ENCODE data around the gene TUBB3.
A peak's percentile ranks its signal among the peaks of the same experiment; 100 is the strongest.
"Not testable (repeated sequence)": the region's sequence is repeated elsewhere in the genome, so short reads cannot be mapped to it uniquely, and the experiment has no call there.

The TUBB3 gene
- total RNA-seq, result 0.61 to 3.1 reads per million in 2 donors

DNA sequence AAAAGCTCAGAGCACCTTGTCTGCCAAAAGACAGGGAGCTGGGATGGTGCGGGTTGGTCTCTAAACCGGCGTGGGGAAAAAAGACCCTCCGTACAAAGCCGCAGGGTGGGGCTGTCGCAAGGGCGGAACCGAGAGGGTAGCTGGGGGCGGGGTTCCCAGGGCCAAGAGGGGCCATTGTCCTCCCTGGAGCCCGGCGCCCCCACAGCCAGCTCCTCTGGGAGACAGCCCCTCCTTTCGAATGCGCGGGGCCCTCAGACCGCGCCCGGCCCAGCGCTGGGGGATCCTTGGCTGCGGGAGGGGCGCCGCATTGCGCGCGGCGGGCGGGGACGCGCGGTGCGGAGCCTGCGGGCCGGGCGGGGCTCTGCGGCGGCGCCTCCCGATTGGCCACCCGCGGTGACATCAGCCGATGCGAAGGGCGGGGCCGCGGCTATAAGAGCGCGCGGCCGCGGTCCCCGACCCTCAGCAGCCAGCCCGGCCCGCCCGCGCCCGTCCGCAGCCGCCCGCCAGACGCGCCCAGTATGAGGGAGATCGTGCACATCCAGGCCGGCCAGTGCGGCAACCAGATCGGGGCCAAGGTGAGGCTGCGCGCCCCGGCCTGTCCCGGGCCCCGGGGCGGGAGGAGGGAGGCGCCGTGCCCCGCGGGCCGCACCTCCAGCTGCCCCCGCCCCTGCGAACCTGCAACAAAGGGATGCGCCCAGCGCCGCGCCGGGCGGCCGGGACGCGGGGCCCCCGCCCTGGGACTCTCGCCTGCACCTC lies at the start of gene TUBB3:
TUBB3 (plus strand) TSS at position 459 of the 756 bp plus-strand sequence; CDS start at position 519, 60 bp downstream.
- DNase-seq, result peak in 2 of 5 experiments; percentile 27 to 66

- peak; percentile 93 to 96 (median 94) for DNase-seq
Measured at GRCh38 chr16:89873972-89874689, 49.0 kb upstream of the TUBB3 start.

DNA sequence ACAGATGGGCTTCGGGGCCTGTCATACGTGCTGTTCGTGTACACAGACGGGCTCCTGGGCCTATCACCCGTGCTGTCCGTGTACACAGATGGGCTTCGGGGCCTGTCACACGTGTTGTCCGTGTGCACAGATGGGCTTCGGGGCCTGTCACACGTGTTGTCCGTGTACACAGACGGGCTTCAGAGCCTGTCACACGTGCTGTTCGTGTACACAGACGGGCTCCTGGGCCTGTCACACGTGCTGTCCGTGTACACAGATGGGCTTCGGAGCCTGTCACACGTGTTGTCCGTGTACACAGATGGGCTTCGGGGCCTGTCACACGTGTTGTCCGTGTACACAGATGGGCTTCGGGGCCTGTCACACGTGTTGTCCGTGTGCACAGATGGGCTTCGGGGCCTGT lies 44.0 kb upstream of the TUBB3 start:
- DNase-seq, result not testable (repeated sequence)

GRCh38 chr16:89880477-89881367 lies 42.4 kb upstream of the TUBB3 start:
- no peak for DNase-seq

DNA sequence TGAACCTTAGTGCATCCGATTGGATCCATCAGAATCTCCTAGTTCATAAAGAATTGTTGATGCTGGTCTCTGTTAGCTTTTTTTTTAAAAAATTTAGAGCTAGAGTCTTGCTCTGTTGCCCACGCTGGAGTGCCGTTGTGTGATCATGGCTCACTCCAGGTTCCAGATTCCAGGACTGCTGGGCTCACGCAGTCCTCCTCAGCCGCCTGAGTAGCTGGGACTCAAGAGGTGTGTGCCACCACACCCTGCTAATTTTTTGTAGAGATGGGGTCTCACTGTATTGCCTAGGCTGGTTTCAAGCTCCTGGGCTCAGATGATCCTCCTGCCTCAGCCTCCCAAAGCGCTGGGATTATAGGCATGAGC lies 41.8 kb upstream of the TUBB3 start:
- no peak for DNase-seq

- DNase-seq, result no peak
Measured at GRCh38 chr16:89883346-89884040, 39.6 kb upstream of the TUBB3 start.

- DNase-seq, result no peak
Measured at GRCh38 chr16:89884041-89884421, 39.1 kb upstream of the TUBB3 start.

DNA sequence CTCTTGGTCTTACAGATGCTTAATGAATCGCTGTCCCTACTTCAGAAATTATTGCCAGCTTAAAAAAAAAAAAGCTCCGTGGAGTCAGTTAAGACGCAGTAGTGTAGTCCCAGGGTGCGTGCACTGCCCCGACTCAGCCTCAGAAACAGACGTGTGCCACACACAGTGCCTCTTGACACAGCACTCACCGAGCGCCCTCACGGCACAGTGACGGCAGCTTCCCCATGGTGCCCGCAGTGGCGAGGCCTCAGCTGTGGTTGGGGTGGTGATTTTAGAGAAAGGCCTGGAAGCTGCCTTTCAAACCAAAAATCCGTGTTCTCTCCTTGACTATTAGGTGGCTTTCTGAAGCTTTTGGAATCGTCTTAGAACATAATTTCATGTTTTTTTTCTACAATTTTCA lies 35.9 kb upstream of the TUBB3 start:
- DNase-seq, result no peak

DNA sequence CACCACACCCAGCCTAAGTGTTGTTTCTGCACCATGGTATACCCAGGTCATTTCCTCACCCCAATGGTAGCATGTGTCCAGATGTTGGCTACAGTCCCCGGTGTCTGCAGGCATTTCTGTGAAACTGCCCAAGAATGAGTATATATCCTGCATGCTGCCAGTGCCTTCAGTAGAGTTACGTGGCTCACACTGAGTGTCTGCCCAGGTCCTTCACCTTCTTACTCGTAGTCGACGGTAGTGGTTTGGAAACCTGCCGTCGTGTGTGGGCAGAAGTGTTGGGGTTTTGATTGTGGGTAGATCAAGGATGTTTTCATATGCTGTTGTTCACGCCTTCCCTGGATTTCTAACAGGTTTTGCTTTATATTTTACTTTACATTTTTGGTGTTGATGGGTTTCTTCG lies 32.9 kb upstream of the TUBB3 start:
- DNase-seq, result peak in 2 of 5 experiments; percentile 17 to 75

DNA sequence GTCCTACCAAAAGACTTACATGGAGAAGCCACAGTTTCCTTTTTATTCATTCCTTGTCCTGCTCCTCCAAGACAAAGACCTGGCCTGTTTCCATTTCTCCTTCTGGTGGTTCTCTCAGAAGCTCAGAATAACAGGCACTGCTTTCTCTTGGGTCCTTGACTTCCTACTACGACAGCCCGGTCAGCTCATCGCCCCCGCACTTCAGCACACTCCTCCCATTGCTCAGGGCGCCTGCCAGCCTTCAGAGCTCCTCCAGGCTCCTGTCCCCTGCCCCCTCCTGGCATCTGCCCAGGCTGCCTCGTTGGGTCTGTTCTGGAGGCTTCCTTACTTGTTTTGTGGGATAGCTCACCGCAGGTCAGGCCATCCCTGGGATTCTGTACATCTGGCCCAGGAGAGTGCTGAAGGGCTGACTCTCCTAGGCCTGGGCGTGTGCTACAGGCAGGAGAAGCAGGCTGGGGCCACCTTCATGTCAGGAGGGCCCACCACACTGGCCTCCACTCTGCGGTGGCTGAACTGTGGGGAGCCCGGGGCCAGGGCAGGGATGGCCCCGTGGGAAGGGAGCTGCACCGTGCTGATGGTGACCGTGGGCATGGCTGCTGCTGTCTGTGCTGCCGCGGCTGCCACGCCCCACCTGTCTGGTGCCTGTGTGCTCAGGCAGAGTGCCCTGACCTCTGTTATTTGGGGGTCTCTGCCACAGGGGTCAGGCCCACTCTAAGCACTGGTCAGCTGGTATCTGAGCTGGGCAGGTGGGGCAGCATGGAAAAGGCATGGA lies 32.1 kb upstream of the TUBB3 start:
- DNase-seq, result no peak

GRCh38 chr16:89892055-89892630 lies 31.0 kb upstream of the TUBB3 start:
- DNase-seq, result no peak

DNA sequence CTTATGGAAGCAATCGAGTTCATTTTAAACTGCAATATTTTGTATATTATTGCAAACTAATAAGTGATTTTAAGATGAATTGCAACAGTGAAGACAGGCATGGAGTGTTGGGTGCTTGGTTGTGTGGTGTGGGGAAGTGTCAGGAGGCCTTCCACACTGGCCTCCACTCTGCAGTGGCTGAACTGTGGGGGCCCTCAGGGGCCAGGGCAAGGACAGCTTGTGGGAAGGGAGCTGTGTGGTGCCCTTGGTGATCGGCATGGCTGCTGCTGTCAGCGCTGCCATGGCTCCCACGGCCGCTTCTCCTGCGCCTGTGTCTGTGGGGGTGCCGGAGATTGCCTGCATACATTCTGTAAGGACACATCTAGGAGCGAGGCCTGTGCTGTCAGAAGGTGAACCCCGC lies 30.5 kb upstream of the TUBB3 start:
- no peak for DNase-seq

- no peak for DNase-seq
Measured at GRCh38 chr16:89893642-89894548, 29.2 kb upstream of the TUBB3 start.

GRCh38 chr16:89895482-89896250 lies 27.5 kb upstream of the TUBB3 start:
- DNase-seq, result no peak

DNA sequence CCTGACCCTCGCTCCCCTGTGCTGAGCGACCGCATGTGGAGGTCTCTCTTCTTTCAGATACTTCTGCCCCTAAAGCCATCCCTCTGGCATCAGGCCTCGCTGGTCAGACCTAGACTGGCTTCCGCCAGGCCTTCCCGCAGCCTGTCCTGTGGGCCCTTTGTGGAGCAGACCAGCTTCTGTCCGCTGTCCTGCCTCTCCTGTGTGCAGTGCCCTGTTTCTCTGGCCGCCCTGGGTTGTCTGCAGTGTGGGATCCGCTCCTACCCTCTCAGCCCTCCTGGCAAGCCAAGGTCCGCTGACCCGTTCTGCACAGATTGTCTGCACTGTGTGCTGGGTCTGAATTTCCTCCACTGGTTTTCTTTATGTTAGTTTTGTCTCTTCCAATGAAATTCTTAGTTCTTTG lies 25.9 kb upstream of the TUBB3 start:
- DNase-seq, result no peak

DNA sequence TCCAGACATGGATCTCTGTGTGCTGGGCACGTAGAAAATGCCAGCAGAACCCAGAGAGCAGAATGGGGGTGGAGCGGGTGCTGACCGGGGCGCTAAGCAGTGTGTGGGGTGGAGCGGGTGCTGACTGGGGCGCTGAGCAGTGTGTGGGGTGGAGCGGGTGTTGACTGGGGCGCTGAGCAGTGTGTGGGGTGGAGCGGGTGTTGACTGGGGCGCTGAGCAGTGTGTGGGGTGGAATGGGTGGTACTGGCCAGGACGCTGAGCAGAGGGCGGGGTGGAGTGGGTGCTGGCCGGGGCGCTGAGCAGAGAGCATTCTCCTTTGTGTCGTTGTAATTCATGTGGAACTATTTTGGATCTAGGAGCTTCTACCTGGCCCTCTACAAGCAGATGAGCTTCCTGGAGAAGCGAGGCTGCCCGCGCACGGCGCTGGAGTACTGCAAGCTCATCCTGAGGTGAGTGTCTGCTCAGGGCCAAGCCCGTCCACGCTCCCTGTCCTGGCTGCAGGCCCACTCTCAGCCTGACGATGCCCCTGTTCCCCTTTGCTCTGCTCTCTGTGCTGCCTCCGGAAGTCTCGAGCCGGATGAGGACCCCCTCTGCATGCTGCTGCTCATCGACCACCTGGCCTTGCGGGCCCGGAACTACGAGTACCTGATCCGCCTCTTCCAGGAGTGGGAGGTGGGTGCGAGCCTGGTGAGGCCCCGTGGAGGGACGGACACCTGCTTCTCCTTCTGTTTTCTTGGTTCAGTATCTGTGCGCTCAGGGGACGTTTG lies 24.8 kb upstream of the TUBB3 start:
- no peak for DNase-seq

DNA sequence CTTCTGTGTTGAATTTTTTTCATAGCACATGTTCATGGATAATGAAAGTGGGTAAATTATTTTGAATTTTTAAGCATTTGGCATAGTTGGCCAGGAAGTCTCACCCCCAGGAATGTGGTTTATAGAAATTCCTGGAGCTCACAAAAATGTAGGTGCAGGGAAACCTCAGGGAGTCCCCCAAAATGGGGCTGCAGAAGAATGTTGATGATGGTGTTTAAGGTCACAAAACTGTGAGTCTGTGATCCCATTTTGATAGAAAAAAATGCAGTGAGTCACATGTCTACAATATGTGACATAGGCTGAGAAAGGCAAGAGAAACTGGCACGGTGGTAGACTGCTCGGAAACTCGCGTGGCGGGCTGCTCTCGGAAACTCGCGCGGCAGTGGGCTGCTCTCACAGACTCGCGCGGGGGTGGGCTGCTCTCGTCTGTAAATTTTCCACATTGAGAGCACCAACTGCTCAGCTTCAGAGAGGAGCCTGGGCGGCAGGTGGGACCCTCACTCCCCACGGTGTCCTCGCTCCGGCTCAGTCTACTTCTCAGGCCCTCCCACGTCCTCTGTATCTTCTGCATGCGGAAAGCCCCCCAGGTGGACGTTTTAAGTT lies 23.2 kb upstream of the TUBB3 start:
- DNase-seq, result no peak

DNA sequence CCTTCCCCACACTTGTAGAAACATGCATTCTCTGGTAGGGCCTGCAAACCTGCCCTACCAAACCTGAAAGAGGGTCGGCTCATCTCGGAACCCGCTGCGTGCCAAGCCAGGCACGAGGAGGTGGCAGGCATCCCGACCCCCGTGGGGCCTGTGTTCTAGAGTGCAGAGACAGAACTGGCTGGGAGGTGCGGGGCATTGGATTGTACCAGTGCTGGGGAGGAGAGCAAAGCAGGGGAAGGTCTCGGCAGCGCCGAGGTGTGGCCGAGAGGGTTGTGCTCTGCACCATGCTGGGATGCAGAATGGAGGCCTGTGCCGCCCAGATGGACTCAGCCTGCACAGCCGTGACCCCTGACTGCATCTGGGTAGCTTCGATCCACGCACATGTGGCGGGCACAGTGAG lies 22.3 kb upstream of the TUBB3 start:
- no peak for DNase-seq

All from T-helper 2 cell (primary cell).